WI38 (cell line): Measurements from ENCODE around the gene SLC6A8.

Experiments
- H3K4me3 ChIP-seq: 2 replicates; pipeline ENCODE4 v1.5.1; 2011; ENCODE audit warnings: low read depth, mild to moderate bottlenecking, control low read depth, low read length
- CTCF ChIP-seq: IDR thresholded peaks from 2 replicates; pipeline ENCODE4 v1.5.1; 2012; ENCODE audit warnings: low read depth, mild to moderate bottlenecking, control low read depth, low read length

The SLC6A8 gene

DNA sequence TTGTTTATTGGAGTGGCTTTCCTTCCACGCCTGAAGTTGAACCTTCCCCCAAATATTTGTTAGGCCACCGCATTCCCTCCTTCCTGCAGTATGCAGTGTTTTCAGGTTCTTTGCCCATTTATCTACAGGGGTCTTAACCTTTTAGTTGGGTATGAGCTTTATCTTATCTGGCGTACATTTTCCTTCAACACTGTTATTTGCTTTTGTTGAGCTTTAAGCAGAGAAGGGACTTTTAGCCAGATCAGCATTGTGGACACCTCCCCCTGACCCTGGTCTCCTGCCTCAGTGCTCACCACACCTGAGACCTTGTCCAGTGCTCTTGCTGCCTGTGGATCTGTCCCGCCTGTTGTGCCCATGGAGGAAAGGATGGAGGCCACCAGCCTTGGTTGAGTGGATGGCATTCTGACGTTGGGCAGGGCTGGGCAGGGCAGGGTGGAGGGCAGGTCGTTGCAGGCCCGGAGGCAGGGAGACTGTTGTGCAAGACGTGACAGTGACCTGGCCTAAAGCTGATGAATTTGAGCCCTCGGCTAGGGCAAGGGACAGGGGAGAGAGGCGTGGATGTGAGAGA is 41.7 kb upstream of the SLC6A8 start:
- H3K4me3 ChIP-seq: no peak overlapping the region

GRCh38 chrX:153646620-153647373 is 40.9 kb upstream of the SLC6A8 start, which contains the start of gene DUSP9:
Gene DUSP9, plus strand, starts transcription at chrX:153647203. Its CDS starts 751 bp downstream, at chrX:153647954.
- no peak within 1 kb of the TSS for H3K4me3 ChIP-seq
- TF ChIP-seq CTCF: no peak

More for the DNA sequence above, 41.7 kb upstream of the SLC6A8 start:
- TF ChIP-seq CTCF: no peak

DNA sequence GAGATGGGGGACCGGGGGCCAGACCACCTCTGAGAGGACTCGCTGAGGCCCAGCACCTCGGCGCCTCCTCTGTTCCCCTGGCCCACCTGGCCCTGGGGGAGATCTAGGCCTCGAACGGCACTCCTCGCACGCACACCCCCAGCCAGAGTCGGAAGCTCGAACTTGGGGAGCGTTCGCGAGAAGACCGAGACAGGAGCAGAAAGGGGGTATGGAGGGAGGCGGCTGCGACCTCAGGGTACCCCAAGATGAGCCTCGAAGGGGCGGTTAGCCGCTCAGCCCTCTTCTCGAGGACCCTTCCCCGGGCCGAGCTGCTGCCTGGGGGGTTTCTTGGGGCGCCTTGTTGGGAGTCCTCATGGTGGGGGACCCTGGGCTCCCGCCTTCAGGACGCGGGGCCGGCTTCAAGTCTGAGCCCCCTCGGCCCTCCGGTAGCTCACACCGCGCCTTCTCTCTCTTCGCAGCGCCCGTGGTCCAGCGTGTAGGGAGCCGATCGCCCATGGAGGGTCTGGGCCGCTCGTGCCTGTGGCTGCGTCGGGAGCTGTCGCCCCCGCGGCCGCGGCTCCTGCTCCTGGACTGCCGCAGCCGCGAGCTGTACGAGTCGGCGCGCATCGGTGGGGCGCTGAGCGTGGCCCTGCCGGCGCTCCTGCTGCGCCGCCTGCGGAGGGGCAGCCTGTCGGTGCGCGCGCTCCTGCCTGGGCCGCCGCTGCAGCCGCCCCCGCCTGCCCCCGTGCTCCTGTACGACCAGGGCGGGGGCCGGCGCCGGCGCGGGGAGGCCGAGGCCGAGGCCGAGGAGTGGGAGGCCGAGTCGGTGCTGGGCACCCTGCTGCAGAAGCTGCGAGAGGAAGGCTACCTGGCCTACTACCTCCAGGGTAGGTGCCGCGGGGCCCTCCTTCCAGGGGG is 40.0 kb upstream of the SLC6A8 start:
- TF ChIP-seq CTCF: no peak

GRCh38 chrX:153648358-153649177 is 39.2 kb upstream of the SLC6A8 start:
- no peak overlapping the region for H3K4me3 ChIP-seq
- TF ChIP-seq CTCF: no peak

More for the DNA sequence above, 40.0 kb upstream of the SLC6A8 start:
- H3K4me3 ChIP-seq: no peak overlapping the region

DNA sequence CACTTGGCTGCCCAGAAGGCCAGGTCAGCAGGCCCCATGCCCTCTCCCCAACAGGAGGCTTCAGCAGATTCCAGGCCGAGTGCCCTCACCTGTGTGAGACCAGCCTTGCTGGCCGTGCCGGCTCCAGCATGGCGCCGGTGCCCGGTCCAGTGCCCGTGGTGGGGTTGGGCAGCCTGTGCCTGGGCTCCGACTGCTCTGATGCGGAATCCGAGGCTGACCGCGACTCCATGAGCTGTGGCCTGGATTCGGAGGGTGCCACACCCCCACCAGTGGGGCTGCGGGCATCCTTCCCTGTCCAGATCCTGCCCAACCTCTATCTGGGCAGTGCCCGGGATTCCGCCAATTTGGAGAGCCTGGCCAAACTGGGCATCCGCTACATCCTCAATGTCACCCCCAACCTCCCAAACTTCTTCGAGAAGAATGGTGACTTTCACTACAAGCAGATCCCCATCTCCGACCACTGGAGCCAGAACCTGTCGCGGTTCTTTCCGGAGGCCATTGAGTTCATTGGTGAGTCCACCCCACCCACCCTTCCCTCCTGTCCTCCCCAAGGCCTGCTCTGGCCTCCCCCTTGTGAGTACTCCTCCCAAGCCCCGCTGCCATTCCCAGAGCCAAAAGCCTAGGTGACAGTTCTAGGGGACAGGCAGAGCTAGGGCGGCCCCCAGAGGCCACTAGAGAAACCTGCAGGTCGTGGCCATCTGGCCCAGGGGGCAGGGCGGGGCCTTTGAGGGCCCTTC is 38.4 kb upstream of the SLC6A8 start:
- no peak for TF ChIP-seq CTCF
- no peak overlapping the region for H3K4me3 ChIP-seq
